ENCODE data around the gene RNASE9.
"Not testable (repeated sequence)": the region's sequence is repeated elsewhere in the genome, so short reads cannot be mapped to it uniquely, and the experiment has no call there.

RNASE9 gene

GRCh38 chr14:20560961-20561360 lies at the start of gene RNASE9:
RNASE9 (minus strand) TSS chr14:20561047.
- no peak for DNase-seq

- DNase-seq: peak; percentile 77
Measured at GRCh38 chr14:20610002-20610765, 49.3 kb upstream of the RNASE9 start.

- DNase-seq: peak; percentile 87
Measured at GRCh38 chr14:20609215-20610001, 48.6 kb upstream of the RNASE9 start.

GRCh38 chr14:20608383-20609110 lies 47.7 kb upstream of the RNASE9 start:
- no peak for DNase-seq

- DNase-seq: no peak
Measured at GRCh38 chr14:20607617-20608016, 46.8 kb upstream of the RNASE9 start.

- DNase-seq: no peak
Measured at GRCh38 chr14:20606902-20607242, 46.0 kb upstream of the RNASE9 start.

- no peak for DNase-seq
Measured at GRCh38 chr14:20606190-20606901, 45.5 kb upstream of the RNASE9 start.

GRCh38 chr14:20603813-20604690 lies 43.2 kb upstream of the RNASE9 start:
- no peak for DNase-seq

GRCh38 chr14:20602583-20602982 lies 41.7 kb upstream of the RNASE9 start:
- DNase-seq: no peak

- no peak for DNase-seq
Measured at GRCh38 chr14:20601522-20601921, 40.7 kb upstream of the RNASE9 start.

- DNase-seq: no peak
Measured at GRCh38 chr14:20597108-20597507, 36.3 kb upstream of the RNASE9 start.

GRCh38 chr14:20595726-20596125 lies 34.9 kb upstream of the RNASE9 start:
- not testable (repeated sequence) for DNase-seq

- DNase-seq: no peak
Measured at GRCh38 chr14:20592574-20592973, 31.7 kb upstream of the RNASE9 start.

GRCh38 chr14:20591235-20591634 lies 30.4 kb upstream of the RNASE9 start, which contains the start of gene RNASE12:
RNASE12 (minus strand) TSS chr14:20591376; CDS start chr14:20590723, 653 bp downstream.
- DNase-seq: no peak

- no peak for DNase-seq
Measured at GRCh38 chr14:20587489-20588154, 26.8 kb upstream of the RNASE9 start, which contains the start of gene RNASE11. RNASE11 (minus strand) TSS chr14:20588001.

- no peak for DNase-seq
Measured at GRCh38 chr14:20583908-20584307, 23.1 kb upstream of the RNASE9 start.

GRCh38 chr14:20583142-20583541 lies 22.3 kb upstream of the RNASE9 start:
- no peak for DNase-seq

- no peak for DNase-seq
Measured at GRCh38 chr14:20580242-20580641, 19.4 kb upstream of the RNASE9 start.

GRCh38 chr14:20578784-20579502 lies 18.1 kb upstream of the RNASE9 start:
- DNase-seq: no peak

GRCh38 chr14:20578325-20578724 lies 17.5 kb upstream of the RNASE9 start:
- DNase-seq: no peak

All from midbrain (tissue), 1 donor.